Lung (tissue), 12 donors: ENCODE results near the gene MISP3. TPM values are rescaled to one million over a fixed set of nuclear protein-coding genes. Genes with fewer than 3 reads are reported as not detected.
A peak's percentile ranks its signal among the peaks of the same experiment; 100 is the strongest.

ENCODE experiments used
- ATAC-seq: fragments of 200-7000 bp; cut with Tn5 transposase; one replicate; pipeline ENCODE4 v1.9.1; 2020; ENCODE audit warnings: moderate number of reproducible peaks; ENCODE audit not compliant: insufficient read depth, low FRiP score
- DNase-seq, 3 donors: peaks; one replicate each; pipeline ENCODE4 v3.0.0-alpha.2; 2013 to 2017
- H3K27ac ChIP-seq, 2 donors: one replicate each; pipeline ENCODE4 v1.5.1; 2013; ENCODE audit warnings: mild to moderate bottlenecking in 2 of 2, moderate library complexity in 2 of 2, control low read depth in 1 of 2, inconsistent platforms in 1 of 2, low read depth in 1 of 2, low read length in 1 of 2
- H3K27me3 ChIP-seq, 3 donors: one replicate each; pipeline ENCODE4 v1.5.1; 2013; ENCODE audit warnings: low read length in 2 of 3; ENCODE audit not compliant: control insufficient read depth in 3 of 3, insufficient read depth in 3 of 3
- H3K36me3 ChIP-seq, 4 donors: one replicate each; pipeline ENCODE4 v1.5.1; 2013; ENCODE audit warnings: low read length in 4 of 4, mild to moderate bottlenecking in 1 of 4, moderate library complexity in 1 of 4; ENCODE audit not compliant: control insufficient read depth in 4 of 4, insufficient read depth in 4 of 4
- H3K4me1 ChIP-seq, 5 donors: one replicate each; pipeline ENCODE4 v1.5.1; 2013; ENCODE audit warnings: low read length in 5 of 5, mild to moderate bottlenecking in 2 of 5, moderate library complexity in 1 of 5; ENCODE audit not compliant: control insufficient read depth in 5 of 5, insufficient read depth in 5 of 5
- H3K4me3 ChIP-seq: one replicate; pipeline ENCODE4 v1.5.1; 2013; ENCODE audit warnings: mild to moderate bottlenecking, control low read depth, moderate library complexity
- H3K9ac ChIP-seq, 2 donors: one replicate each; pipeline ENCODE4 v1.5.1; 2013; ENCODE audit warnings: low read length in 2 of 2, control low read depth in 1 of 2; ENCODE audit not compliant: insufficient read depth in 1 of 2
- H3K9me3 ChIP-seq, 4 donors: one replicate each; pipeline ENCODE4 v1.5.1; 2013; ENCODE audit warnings: low read length in 3 of 4, mild to moderate bottlenecking in 1 of 4, moderate library complexity in 1 of 4; ENCODE audit not compliant: control insufficient read depth in 4 of 4, insufficient read depth in 3 of 4
- CTCF ChIP-seq: IDR thresholded peaks from 2 replicates; pipeline ENCODE4 v1.5.1; 2012; ENCODE audit warnings: mild to moderate bottlenecking; ENCODE audit errors: control extremely low read depth, extremely low read depth
- WGBS, 2 donors: extraction: QIAGEN DNeasy Blood & Tissue Kit; methylation state at CpG; one replicate each; pipeline ENCODE4 v1.1.7; 2013; 5-methylcytosine and 5-hydroxymethylcytosine counted together
- polyA plus RNA-seq, 2 donors: library from polyadenylated mRNA; stranded (reverse); fragments of 200-250 nt; gene quantifications; one replicate each; pipeline ENCODE4 v1.2.1, GENCODE V29; 2013
- total RNA-seq, 2 donors: library from RNA; depleted of rRNA in 1 of 2; stranded (reverse); fragments of >200 nt in 1 of 2; gene quantifications; one replicate each; pipeline ENCODE4 v1.2.1, GENCODE V29; 2014 to 2021
- donor health status: control.
- donor health status: control.
- donor health status: Bipolar disorder and iron deficiency.
- donor health status: healthy.
- donor health status: DM: yes; HTN: yes; CAD: no.

Gene MISP3
- total and polyA plus RNA-seq, 4 donors, result 3.5 to 11.2 (median 7.4) TPM

- Histone ChIP-seq H3K4me3 (no peak overlapping the region), H3K36me3 (peaks cover 9 to 38% (median 16%) of the 10 kb centered on the region in 4 donors), H3K27ac (no peak overlapping the region), H3K27me3 (no peaks in the 10 kb centered on the region), H3K9ac (no peak overlapping the region), H3K9me3 (no peaks in the 10 kb centered on the region), H3K4me1 (no peaks in the 10 kb centered on the region)
- no peak for ATAC-seq
- TF ChIP-seq CTCF, result no peak
- WGBS, 2 donors, result 97 to 100% methylated on average over 1 of the region's 1 CpG
- DNase-seq, result no peak
These were observed 30.7 kb downstream of the MISP3 start for GRCh38 chr19:14103310-14103709.

- H3K36me3 ChIP-seq, result peaks cover 7 to 35% (median 16%) of the 10 kb centered on the region in 4 donors
- no peak for TF ChIP-seq CTCF
- H3K9ac ChIP-seq, result no peak overlapping the region
- WGBS, 2 donors, result 89 to 93% methylated on average over 8 of the region's 8 CpGs
- DNase-seq (no peak), ATAC-seq (no peak)
- H3K9me3 ChIP-seq, result no peaks in the 10 kb centered on the region
- no peak overlapping the region for H3K4me3 ChIP-seq
- no peaks in the 10 kb centered on the region for H3K4me1 ChIP-seq
- no peak overlapping the region for H3K27ac ChIP-seq
- no peaks in the 10 kb centered on the region for H3K27me3 ChIP-seq
These were observed 33.1 kb downstream of the MISP3 start for GRCh38 chr19:14105680-14106079.

- Histone ChIP-seq H3K27ac (peak overlapping the region in 1 of 2 donors; percentile 83), H3K36me3 (peaks cover 7 to 34% (median 11%) of the 10 kb centered on the region in 4 donors), H3K9ac (no peak overlapping the region), H3K4me3 (no peak overlapping the region), H3K27me3 (no peaks in the 10 kb centered on the region), H3K9me3 (no peaks in the 10 kb centered on the region), H3K4me1 (peaks cover 0 to 1% (median 0%) of the 10 kb centered on the region in 5 donors)
- ATAC-seq (no peak), DNase-seq (no peak)
- 94 to 95% methylated on average over 16 of the region's 16 CpGs for WGBS, 2 donors
- TF ChIP-seq CTCF, result no peak
These were observed 34.3 kb downstream of the MISP3 start for GRCh38 chr19:14106840-14107239.
